Left ventricle myocardium superior (tissue), 1 donor: ENCODE data around the gene TSPEAR. TPM values are rescaled to one million over a fixed set of nuclear protein-coding genes. Genes with fewer than 3 reads are reported as not detected.
"Not testable (repeated sequence)": the region's sequence is repeated elsewhere in the genome, so short reads cannot be mapped to it uniquely, and the experiment has no call there.

Experiments
- ATAC-seq: fragments of 200-7000 bp; cut with Tn5 transposase; one replicate; pipeline ENCODE4 v1.9.1; 2020; ENCODE audit warnings: mild to moderate bottlenecking, moderate library complexity
- DNase-seq: peaks from one replicate; pipeline ENCODE4 v3.0.0-alpha.2; 2020
- intact Hi-C: fragments of 100-400 bp; cut with micrococcal nuclease; formaldehyde crosslinking; loops from one replicate; pipeline ENCODE4 v1.11.0; 2022
- total RNA-seq: library from RNA; stranded (reverse); fragmentation: NEBNext Ultra II Directional; extraction: Animal tissue kit (Norgen Biotek cat#: 25700); gene quantifications from one replicate; pipeline ENCODE4 v1.2.1, GENCODE V29; 2021
- donor health status: DM: no; HTN: yes; CAD: no; lungs with severe emphysema.

Gene TSPEAR
- total RNA-seq, 1 donor from 2014 or later, result 2.7 TPM

GRCh38 chr21:44694776-44695175 lies 16.6 kb downstream of the TSPEAR start:
- DNase-seq, result no peak
- ATAC-seq, result no peak
- intact Hi-C loops, result no loop called here

GRCh38 chr21:44692798-44693512 lies 18.4 kb downstream of the TSPEAR start:
- intact Hi-C loops, result no loop called here
- no peak for ATAC-seq
- no peak for DNase-seq

GRCh38 chr21:44691686-44692085 lies 19.7 kb downstream of the TSPEAR start:
- DNase-seq, result no peak
- ATAC-seq, result no peak
- intact Hi-C loops, result no loop called here

- DNase-seq, intact Hi-C loops, ATAC-seq: not testable (repeated sequence)
Observed at GRCh38 chr21:44689740-44690139, 21.6 kb downstream of the TSPEAR start.

- intact Hi-C loops, result no loop called here
- DNase-seq, result no peak
- ATAC-seq, result no peak
Observed at GRCh38 chr21:44687671-44688070, 23.7 kb downstream of the TSPEAR start.

GRCh38 chr21:44686843-44687561 lies 24.4 kb downstream of the TSPEAR start:
- DNase-seq (no peak), ATAC-seq (no peak)
- intact Hi-C loops, result no loop called here

GRCh38 chr21:44686000-44686781 lies 25.2 kb downstream of the TSPEAR start:
- intact Hi-C loops, result no loop called here
- no peak for DNase-seq
- ATAC-seq, result no peak

GRCh38 chr21:44685050-44685449 lies 26.3 kb downstream of the TSPEAR start:
- DNase-seq, intact Hi-C loops, ATAC-seq: not testable (repeated sequence)

- ATAC-seq, result no peak
- no peak for DNase-seq
- intact Hi-C loops, result no loop called here
Observed at GRCh38 chr21:44684483-44684882, 26.9 kb downstream of the TSPEAR start.

- intact Hi-C loops, result no loop called here
- DNase-seq, result no peak
Observed at GRCh38 chr21:44684077-44684476, 27.3 kb downstream of the TSPEAR start.

GRCh38 chr21:44682580-44683151 lies 28.7 kb downstream of the TSPEAR start:
- DNase-seq (no peak), ATAC-seq (no peak)
- intact Hi-C loops, result no loop called here

More at GRCh38 chr21:44684077-44684476, 27.3 kb downstream of the TSPEAR start:
- no peak for ATAC-seq

GRCh38 chr21:44681861-44682579 lies 29.4 kb downstream of the TSPEAR start, which contains the start of gene KRTAP12-1:
TSS of gene KRTAP12-1 (minus strand) at chr21:44682163. CDS start at chr21:44682123, 40 bp downstream.
- DNase-seq, result no peak
- peak; percentile 59 for ATAC-seq
- intact Hi-C loops, result no loop called here

- intact Hi-C loops, result no loop called here
- ATAC-seq (no peak), DNase-seq (no peak)
Observed at GRCh38 chr21:44681152-44681551, 30.2 kb downstream of the TSPEAR start.

GRCh38 chr21:44677881-44678280 lies 33.5 kb downstream of the TSPEAR start:
- intact Hi-C loops, result no loop called here

GRCh38 chr21:44671911-44672310 lies 39.5 kb downstream of the TSPEAR start:
- intact Hi-C loops, result no loop called here
- ATAC-seq (no peak), DNase-seq (no peak)

More at GRCh38 chr21:44677881-44678280, 33.5 kb downstream of the TSPEAR start:
- DNase-seq (no peak), ATAC-seq (no peak)

GRCh38 chr21:44670642-44671432 lies 40.5 kb downstream of the TSPEAR start:
- ATAC-seq, result no peak
- DNase-seq, result no peak
- intact Hi-C loops, result no loop called here

- no peak for DNase-seq
- intact Hi-C loops, result no loop called here
Observed at GRCh38 chr21:44667612-44668011, 43.8 kb downstream of the TSPEAR start.

More at GRCh38 chr21:44667612-44668011, 43.8 kb downstream of the TSPEAR start:
- no peak for ATAC-seq
